Activated CD8-positive, alpha-beta memory T cell treated with anti-CD3 and anti-CD28 coated beads, Interleukin-2, amount 50 U/mL, for 1 hour (primary cell): Measurements from ENCODE around the gene BAZ1B.
A peak's percentile ranks its signal among the peaks of the same experiment; 100 is the strongest.
"Not testable (repeated sequence)": the region's sequence is repeated elsewhere in the genome, so short reads cannot be mapped to it uniquely, and the experiment has no call there.

Experiments
- DNase-seq: peaks from one replicate; pipeline ENCODE4 v3.0.0-alpha.2; 2020; ENCODE audit errors: extremely low read depth

Gene BAZ1B

GRCh38 chr7:73429215-73429614, 92.9 kb downstream of the BAZ1B start:
- DNase-seq = no peak

- DNase-seq = no peak
Observed at GRCh38 chr7:73427902-73428787, 93.9 kb downstream of the BAZ1B start.

- no peak for DNase-seq
Observed at GRCh38 chr7:73426016-73426415, 96.1 kb downstream of the BAZ1B start.

GRCh38 chr7:73425356-73425983, 96.6 kb downstream of the BAZ1B start:
- DNase-seq = no peak

GRCh38 chr7:73424489-73424885, 97.6 kb downstream of the BAZ1B start:
- no peak for DNase-seq

GRCh38 chr7:73423519-73424488, 98.3 kb downstream of the BAZ1B start:
- no peak for DNase-seq

- not testable (repeated sequence) for DNase-seq
Observed at GRCh38 chr7:73420610-73421009, 101.5 kb downstream of the BAZ1B start.

- not testable (repeated sequence) for DNase-seq
Observed at GRCh38 chr7:73420016-73420415, 102.1 kb downstream of the BAZ1B start.

GRCh38 chr7:73418113-73418703, 103.9 kb downstream of the BAZ1B start:
- no peak for DNase-seq

GRCh38 chr7:73410541-73411131, 111.5 kb downstream of the BAZ1B start:
- not testable (repeated sequence) for DNase-seq

GRCh38 chr7:73404860-73405259, 117.2 kb downstream of the BAZ1B start:
- DNase-seq = not testable (repeated sequence)

- peak; percentile 5 for DNase-seq
Observed at GRCh38 chr7:73399185-73400050, 122.7 kb downstream of the BAZ1B start.

GRCh38 chr7:73397521-73398281, 124.4 kb downstream of the BAZ1B start:
- no peak for DNase-seq

GRCh38 chr7:73395538-73396503, 126.3 kb downstream of the BAZ1B start:
- DNase-seq = no peak

GRCh38 chr7:73394422-73394821, 127.7 kb downstream of the BAZ1B start:
- no peak for DNase-seq

- no peak for DNase-seq
Observed at GRCh38 chr7:73391396-73391795, 130.7 kb downstream of the BAZ1B start.
